HEK293 (cell line): ENCODE results near the gene FBL.
A peak's percentile ranks its signal among the peaks of the same experiment; 100 is the strongest.

Source experiments
- BCL11A ChIP-seq: fragments of 450-650 bp; formaldehyde crosslinking; IDR thresholded peaks from 2 replicates; pipeline ENCODE4 v1.5.1; 2016; ENCODE audit warnings: low read depth, missing biosample characterization, missing genetic modification characterization
- EGR2 ChIP-seq: fragments of 450-650 bp; formaldehyde crosslinking; IDR thresholded peaks from 2 replicates; pipeline ENCODE4 v1.5.1; 2016; ENCODE audit warnings: low read depth, missing biosample characterization, missing genetic modification characterization
- HOXC10 ChIP-seq: sonication (generic); formaldehyde crosslinking; IDR thresholded peaks from 2 replicates; pipeline ENCODE4 v1.8.1; 2023; ENCODE audit warnings: mild to moderate bottlenecking, missing genetic modification reagents
- IKZF3 ChIP-seq: fragments of 450-650 bp; IDR thresholded peaks from 2 replicates; pipeline ENCODE4 v1.5.0; 2018; ENCODE audit warnings: missing biosample characterization, mild to moderate bottlenecking, missing genetic modification characterization, moderate library complexity
- KLF17 ChIP-seq: fragments of 450-650 bp; formaldehyde crosslinking; IDR thresholded peaks from 2 replicates; pipeline ENCODE4 v1.5.1; 2016; ENCODE audit warnings: missing biosample characterization, missing genetic modification characterization
- KLF9 ChIP-seq: fragments of 450-650 bp; formaldehyde crosslinking; IDR thresholded peaks from 2 replicates; pipeline ENCODE4 v1.5.1; 2016; ENCODE audit warnings: missing biosample characterization, missing genetic modification characterization, low read depth
- MEIS1 ChIP-seq: sonication (generic); formaldehyde crosslinking; IDR thresholded peaks from 2 replicates; pipeline ENCODE4 v1.8.1; 2022; ENCODE audit warnings: missing genetic modification reagents, mild to moderate bottlenecking, borderline replicate concordance
- MYNN ChIP-seq: fragments of 450-650 bp; formaldehyde crosslinking; IDR thresholded peaks from 2 replicates; pipeline ENCODE4 v1.5.1; 2016; ENCODE audit warnings: missing biosample characterization, missing genetic modification characterization, borderline replicate concordance
- PATZ1 ChIP-seq: fragments of 450-650 bp; formaldehyde crosslinking; IDR thresholded peaks from 2 replicates; pipeline ENCODE4 v1.5.1; 2016; ENCODE audit warnings: missing biosample characterization, missing genetic modification characterization
- PRDM1 ChIP-seq: fragments of 450-650 bp; formaldehyde crosslinking; IDR thresholded peaks from 2 replicates; pipeline ENCODE4; 2016; ENCODE audit warnings: missing biosample characterization, missing genetic modification characterization
- SALL2 ChIP-seq: fragments of 450-650 bp; formaldehyde crosslinking; IDR thresholded peaks from 2 replicates; pipeline ENCODE4 v1.5.0; 2017; ENCODE audit warnings: missing biosample characterization, mild to moderate bottlenecking, missing genetic modification characterization, borderline replicate concordance
- SCRT2 ChIP-seq: fragments of 450-650 bp; formaldehyde crosslinking; IDR thresholded peaks from 2 replicates; pipeline ENCODE4 v1.5.1; 2016; ENCODE audit warnings: missing biosample characterization, missing genetic modification characterization
- SP3 ChIP-seq: fragments of 450-650 bp; formaldehyde crosslinking; IDR thresholded peaks from 2 replicates; pipeline ENCODE4 v1.5.1; 2016; ENCODE audit warnings: missing biosample characterization, missing genetic modification characterization
- YY1 ChIP-seq: fragments of 450-650 bp; formaldehyde crosslinking; IDR thresholded peaks from 2 replicates; pipeline ENCODE4 v1.5.1; 2018; ENCODE audit warnings: missing biosample characterization, missing genetic modification characterization
- YY2 ChIP-seq: fragments of 450-650 bp; formaldehyde crosslinking; IDR thresholded peaks from 2 replicates; pipeline ENCODE4 v1.5.1; 2016; ENCODE audit warnings: missing biosample characterization, missing genetic modification characterization
- ZBTB26 ChIP-seq: fragments of 450-650 bp; formaldehyde crosslinking; optimal IDR thresholded peaks from 2 replicates; pipeline ENCODE3; 2016; ENCODE audit warnings: missing biosample characterization, mild to moderate bottlenecking, missing genetic modification characterization
- ZBTB6 ChIP-seq: fragments of 450-650 bp; formaldehyde crosslinking; IDR thresholded peaks from 2 replicates; pipeline ENCODE4 v1.5.1; 2017; ENCODE audit warnings: missing biosample characterization, missing genetic modification characterization
- ZEB2 ChIP-seq: fragments of 450-650 bp; formaldehyde crosslinking; IDR thresholded peaks from 2 replicates; pipeline ENCODE4 v1.5.1; 2016; ENCODE audit warnings: missing biosample characterization, missing genetic modification characterization
- ZFP37 ChIP-seq: fragments of 450-650 bp; formaldehyde crosslinking; IDR thresholded peaks from 2 replicates; pipeline ENCODE4 v1.5.1; 2016; ENCODE audit warnings: missing biosample characterization, missing genetic modification characterization
- ZNF121 ChIP-seq: fragments of 450-650 bp; formaldehyde crosslinking; IDR thresholded peaks from 2 replicates; pipeline ENCODE4 v1.5.1; 2016; ENCODE audit warnings: missing biosample characterization, missing genetic modification characterization
- ZNF146 ChIP-seq: fragments of 450-650 bp; formaldehyde crosslinking; IDR thresholded peaks from 2 replicates; pipeline ENCODE4 v1.5.1; 2016; ENCODE audit warnings: missing biosample characterization, missing genetic modification characterization
- ZNF311 ChIP-seq: fragments of 450-650 bp; formaldehyde crosslinking; IDR thresholded peaks from 2 replicates; pipeline ENCODE4 v1.5.1; 2017; ENCODE audit warnings: missing biosample characterization, missing genetic modification characterization, borderline replicate concordance
- ZNF416 ChIP-seq: fragments of 450-650 bp; formaldehyde crosslinking; IDR thresholded peaks from 2 replicates; pipeline ENCODE4 v1.5.1; 2016; ENCODE audit warnings: missing biosample characterization, missing genetic modification characterization
- ZNF488 ChIP-seq: fragments of 450-650 bp; formaldehyde crosslinking; IDR thresholded peaks from 2 replicates; pipeline ENCODE4 v1.5.1; 2016; ENCODE audit warnings: missing biosample characterization, missing genetic modification characterization
- ZNF514 ChIP-seq: fragments of 450-650 bp; formaldehyde crosslinking; IDR thresholded peaks from 2 replicates; pipeline ENCODE4 v1.5.1; 2016; ENCODE audit warnings: missing biosample characterization, missing genetic modification characterization
- ZNF521 ChIP-seq: fragments of 450-650 bp; formaldehyde crosslinking; IDR thresholded peaks from 2 replicates; pipeline ENCODE4 v1.5.1; 2017; ENCODE audit warnings: missing biosample characterization, mild to moderate bottlenecking, missing genetic modification characterization
- ZNF530 ChIP-seq: fragments of 450-650 bp; formaldehyde crosslinking; IDR thresholded peaks from 2 replicates; pipeline ENCODE4 v1.5.1; 2016; ENCODE audit warnings: low read depth, missing biosample characterization, missing genetic modification characterization
- ZNF544 ChIP-seq: fragments of 450-650 bp; formaldehyde crosslinking; IDR thresholded peaks from 2 replicates; pipeline ENCODE4 v1.5.0; 2017; ENCODE audit warnings: missing biosample characterization, missing genetic modification characterization
- ZNF549 ChIP-seq: fragments of 450-650 bp; IDR thresholded peaks from 2 replicates; pipeline ENCODE4 v1.5.1; 2018; ENCODE audit warnings: missing biosample characterization, missing genetic modification characterization, mild to moderate bottlenecking, inconsistent platforms, moderate library complexity
- ZNF558 ChIP-seq: fragments of 450-650 bp; formaldehyde crosslinking; IDR thresholded peaks from 2 replicates; pipeline ENCODE4 v1.5.1; 2016; ENCODE audit warnings: missing biosample characterization, missing genetic modification characterization
- ZNF561 ChIP-seq: fragments of 450-650 bp; IDR thresholded peaks from 2 replicates; pipeline ENCODE4 v1.5.1; 2018; ENCODE audit warnings: missing biosample characterization, missing genetic modification characterization, borderline replicate concordance
- ZNF571 ChIP-seq: fragments of 450-650 bp; formaldehyde crosslinking; IDR thresholded peaks from 2 replicates; pipeline ENCODE4 v1.5.0; 2017; ENCODE audit warnings: missing biosample characterization, missing genetic modification characterization
- ZNF621 ChIP-seq: fragments of 450-650 bp; formaldehyde crosslinking; IDR thresholded peaks from 2 replicates; pipeline ENCODE4 v1.5.1; 2017; ENCODE audit warnings: missing biosample characterization, missing genetic modification characterization
- ZNF623 ChIP-seq: fragments of 450-650 bp; formaldehyde crosslinking; IDR thresholded peaks from 2 replicates; pipeline ENCODE4 v1.5.1; 2016; ENCODE audit warnings: missing biosample characterization, missing genetic modification characterization
- ZNF654 ChIP-seq: fragments of 450-650 bp; formaldehyde crosslinking; IDR thresholded peaks from 2 replicates; pipeline ENCODE4 v1.5.1; 2016; ENCODE audit warnings: low read depth, missing biosample characterization, missing genetic modification characterization
- ZNF777 ChIP-seq: fragments of 450-650 bp; formaldehyde crosslinking; IDR thresholded peaks from 2 replicates; pipeline ENCODE4 v1.5.1; 2017; ENCODE audit warnings: missing biosample characterization, missing genetic modification characterization, borderline replicate concordance
- ZNF791 ChIP-seq: fragments of 450-650 bp; formaldehyde crosslinking; IDR thresholded peaks from 2 replicates; pipeline ENCODE4 v1.5.1; 2016; ENCODE audit warnings: missing biosample characterization, missing genetic modification characterization
- ZSCAN30 ChIP-seq: fragments of 450-650 bp; IDR thresholded peaks from 2 replicates; pipeline ENCODE4 v1.5.1; 2018; ENCODE audit warnings: missing biosample characterization, mild to moderate bottlenecking, missing genetic modification characterization, moderate library complexity

The FBL gene

GRCh38 chr19:39878398-39878797 is 32.2 kb upstream of the FBL start (continued):
- TF ChIP-seq PATZ1 (tag by site-specific recombination) (no peak), ZNF549 (tag by site-specific recombination) (no peak), ZSCAN30 (tag by site-specific recombination) (no peak), MYNN (tag by site-specific recombination) (no peak), ZNF311 (peak; percentile 99), HOXC10 (CRISPR knock-in tag) (no peak), ZNF777 (peak; percentile 88), EGR2 (tag by site-specific recombination) (no peak), ZNF416 (tag by site-specific recombination) (no peak), ZNF561 (tag by site-specific recombination) (no peak), ZNF544 (tag by site-specific recombination) (peak; percentile 74), ZNF654 (tag by site-specific recombination) (no peak), ZNF621 (tag by site-specific recombination) (no peak; the same call in 1 of the 2 replicates), ZNF623 (tag by site-specific recombination) (no peak), YY2 (tag by site-specific recombination) (peak; percentile 49; the same call in 1 of the 2 replicates), BCL11A (tag by site-specific recombination) (no peak), ZNF514 (no peak; the same call in 1 of the 2 replicates), ZEB2 (tag by site-specific recombination) (no peak), ZFP37 (tag by site-specific recombination) (no peak), YY1 (tag by site-specific recombination) (no peak), SCRT2 (tag by site-specific recombination) (no peak), ZNF521 (peak; percentile 85; the same call in 1 of the 2 replicates), ZNF146 (no peak), ZNF571 (0 out of 2 replicates have a peak, but pooled peaks have one; percentile 50), ZNF121 (tag by site-specific recombination) (no peak), ZBTB26 (tag by site-specific recombination) (peak; percentile 21), KLF9 (no peak), KLF17 (no peak), IKZF3 (tag by site-specific recombination) (no peak), SALL2 (tag by site-specific recombination) (peak; percentile 84), ZNF488 (tag by site-specific recombination) (peak; percentile 62), ZNF530 (no peak; the same call in 1 of the 2 replicates), ZBTB6 (tag by site-specific recombination) (no peak), ZNF558 (tag by site-specific recombination) (no peak), MEIS1 (no peak), SP3 (tag by site-specific recombination) (no peak), PRDM1 (no peak), ZNF791 (tag by site-specific recombination) (0 out of 2 replicates have a peak, but pooled peaks have one; percentile 5)
